Activated CD4-positive, alpha-beta T cell treated with anti-CD3 and anti-CD28 coated beads, Interleukin-2, amount 50 U/mL, for 48 hours (primary cell): Measurements from ENCODE around the gene MORN1.

ENCODE experiments used
- DNase-seq, 2 experiments: peaks; one replicate each; pipeline ENCODE4 v3.0.0-alpha.2; 2020

MORN1 gene

DNA sequence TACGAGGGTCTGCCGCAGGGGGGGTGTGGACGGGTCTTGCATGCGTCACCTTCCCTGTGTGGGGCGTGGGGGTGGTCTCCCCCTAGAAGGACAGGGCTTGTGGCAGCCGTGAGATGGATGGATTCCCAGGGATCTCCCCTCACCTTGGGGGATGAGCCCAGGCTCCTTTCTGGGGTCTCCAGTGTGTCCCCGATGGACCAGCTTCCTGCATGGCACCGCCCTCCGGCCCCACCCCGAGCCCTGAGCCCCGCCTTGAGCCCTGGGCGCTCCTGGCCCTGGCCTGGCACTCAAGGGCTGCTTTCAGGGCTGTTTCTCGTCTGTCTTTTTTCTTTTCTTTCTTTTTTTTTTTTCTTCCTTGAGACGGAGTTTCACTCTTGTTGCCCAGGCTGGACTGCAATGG, 103.7 kb downstream of the MORN1 start:
- no peak for DNase-seq

DNA sequence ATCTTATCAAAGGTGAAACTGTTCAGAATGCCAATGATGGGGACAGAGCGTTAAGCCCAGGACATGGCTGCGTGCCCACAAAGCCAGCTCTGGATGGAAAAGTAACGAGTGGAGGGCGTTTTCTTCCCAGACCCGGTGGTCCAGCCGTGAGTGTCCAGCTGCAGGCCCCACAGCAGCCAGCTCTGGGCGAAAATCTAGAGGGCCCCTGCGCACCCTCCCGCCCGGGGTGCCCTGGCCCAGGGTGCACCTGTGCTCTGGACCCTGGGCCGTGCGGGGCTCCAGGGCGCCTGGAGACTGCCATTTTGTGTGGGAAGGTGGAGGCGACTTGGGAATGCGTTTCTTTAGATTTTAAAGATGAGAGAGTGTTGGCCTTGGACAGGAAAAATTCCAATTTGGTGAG, 104.4 kb downstream of the MORN1 start:
- no peak for DNase-seq

DNA sequence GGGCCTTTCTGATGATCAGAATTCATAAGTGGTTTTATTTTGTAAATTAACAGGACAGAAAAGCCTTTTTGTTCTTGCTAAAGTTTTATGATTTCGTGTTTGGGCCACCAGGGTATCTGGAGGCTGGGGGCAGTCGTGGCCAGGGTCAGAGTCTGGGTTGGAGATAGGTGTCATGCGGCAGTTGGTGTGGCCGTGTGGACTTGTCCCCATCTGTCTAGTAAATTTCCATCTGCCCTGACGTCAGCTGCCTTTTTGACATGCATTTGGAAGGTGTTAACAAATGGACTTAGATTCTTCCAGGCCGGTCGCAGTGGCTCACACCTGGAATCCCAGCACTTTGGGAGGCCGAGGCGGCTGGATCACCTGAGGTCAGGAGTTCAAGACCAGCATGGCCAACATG, 106.4 kb downstream of the MORN1 start:
- DNase-seq, result no peak

DNA sequence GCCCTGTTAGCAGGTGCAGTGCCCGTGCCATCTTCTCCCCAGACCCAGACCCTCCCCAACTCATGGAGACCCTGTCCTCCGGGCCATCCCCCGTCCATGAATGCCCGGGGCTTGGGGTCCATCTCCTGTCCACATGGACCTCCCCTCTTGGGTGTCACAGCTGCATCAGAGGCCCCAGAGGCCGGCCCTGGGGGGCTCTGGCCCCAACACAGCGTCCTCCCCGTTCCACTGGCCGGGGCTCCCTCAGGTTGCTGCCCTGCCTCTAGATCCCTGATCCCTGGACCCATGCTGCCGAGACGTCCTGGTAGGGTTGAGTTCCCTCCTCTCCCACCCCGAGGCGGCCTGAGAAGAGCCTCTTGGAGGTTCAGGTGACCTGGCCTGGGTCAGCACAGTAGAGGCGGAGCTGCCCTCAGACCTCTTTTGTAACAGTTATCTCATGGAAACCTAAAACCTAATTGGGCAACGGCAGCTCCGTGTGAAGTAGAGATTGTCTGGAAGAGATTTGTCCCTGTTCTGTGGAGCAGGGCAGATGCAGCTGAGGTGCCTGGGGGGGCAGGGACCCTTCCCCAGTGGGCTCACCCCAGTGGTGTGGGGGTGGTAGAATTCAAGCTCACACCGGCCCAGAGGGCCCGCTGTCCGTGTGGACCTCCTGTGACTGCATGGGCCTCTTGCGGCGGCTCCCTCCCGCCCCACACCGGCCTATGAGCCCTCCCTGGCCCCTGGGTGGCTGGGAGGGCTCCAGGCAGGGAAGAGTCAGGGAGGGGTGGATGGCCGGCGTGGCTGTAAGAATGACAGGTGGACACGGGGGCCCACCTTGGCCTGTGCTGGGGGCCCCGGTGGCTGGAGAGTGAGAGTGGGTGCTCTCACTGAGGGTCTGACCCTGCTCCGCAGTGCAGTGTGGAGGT, 107.1 kb downstream of the MORN1 start:
- DNase-seq, result no peak

DNA sequence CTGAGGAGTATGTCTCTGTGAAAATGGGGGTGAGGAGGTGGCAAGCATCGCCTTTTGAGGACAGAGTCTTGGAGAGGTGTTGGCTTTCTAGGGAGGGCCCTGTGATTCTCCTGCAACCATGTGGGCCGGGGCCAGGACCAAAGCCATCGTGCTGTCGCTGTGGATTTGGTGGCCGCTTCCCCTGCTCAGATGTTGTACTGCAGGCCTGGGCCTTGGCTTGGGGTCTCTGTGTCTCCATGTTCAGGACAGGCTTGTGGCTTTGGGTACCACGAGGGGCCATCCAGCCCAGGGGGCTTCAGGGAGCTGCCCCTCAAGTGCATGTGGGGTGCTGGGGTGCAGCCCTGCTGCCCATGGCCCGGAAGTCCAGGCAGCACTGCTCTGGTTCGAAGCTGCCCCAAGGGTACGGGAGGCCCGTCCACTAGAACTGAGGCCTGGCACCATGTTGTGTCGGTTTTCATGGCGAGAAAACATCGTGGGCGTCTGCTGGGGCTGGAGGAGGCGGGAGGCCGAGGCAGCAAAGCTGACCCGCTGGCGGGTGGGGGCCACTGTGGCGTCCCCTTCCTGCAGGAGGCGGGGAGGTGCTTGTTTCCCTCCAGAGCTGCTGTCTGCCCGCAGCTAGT, 107.9 kb downstream of the MORN1 start:
- no peak for DNase-seq

DNA sequence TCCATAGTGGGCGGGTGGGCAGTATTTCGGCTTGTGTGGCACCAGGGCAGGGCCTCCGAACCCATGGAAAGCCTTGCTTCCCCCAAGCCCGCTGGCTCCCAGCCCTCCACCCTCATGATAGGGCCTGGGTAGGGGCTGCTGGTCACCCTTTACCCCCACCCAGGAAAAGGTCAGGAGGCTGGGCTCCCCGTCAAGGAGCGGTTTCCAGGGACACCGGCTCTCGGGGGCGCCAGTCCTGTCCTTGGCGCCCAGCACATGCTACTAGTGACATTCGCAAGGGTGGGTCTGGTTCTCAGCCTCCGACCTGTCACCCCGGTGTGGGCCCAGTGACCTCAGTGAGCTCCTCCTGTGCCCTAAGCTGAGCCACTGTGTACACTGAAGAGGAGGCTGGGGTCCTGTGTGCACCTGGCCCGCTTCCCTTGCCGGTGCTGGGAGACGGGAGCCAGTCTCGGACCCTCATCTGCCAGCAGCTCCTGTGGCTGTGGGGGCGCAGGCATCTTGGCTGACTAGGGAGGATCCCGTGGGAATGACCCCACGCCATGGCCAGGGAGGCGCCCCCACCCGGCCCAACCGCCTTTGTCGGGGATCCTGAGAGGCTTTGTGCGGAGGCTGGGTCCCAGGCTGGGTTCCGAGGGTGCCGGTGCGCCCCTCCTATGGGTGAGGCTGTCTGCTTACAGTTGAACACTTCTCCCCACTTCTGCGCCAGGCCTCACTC, 108.6 kb downstream of the MORN1 start:
- no peak for DNase-seq

DNA sequence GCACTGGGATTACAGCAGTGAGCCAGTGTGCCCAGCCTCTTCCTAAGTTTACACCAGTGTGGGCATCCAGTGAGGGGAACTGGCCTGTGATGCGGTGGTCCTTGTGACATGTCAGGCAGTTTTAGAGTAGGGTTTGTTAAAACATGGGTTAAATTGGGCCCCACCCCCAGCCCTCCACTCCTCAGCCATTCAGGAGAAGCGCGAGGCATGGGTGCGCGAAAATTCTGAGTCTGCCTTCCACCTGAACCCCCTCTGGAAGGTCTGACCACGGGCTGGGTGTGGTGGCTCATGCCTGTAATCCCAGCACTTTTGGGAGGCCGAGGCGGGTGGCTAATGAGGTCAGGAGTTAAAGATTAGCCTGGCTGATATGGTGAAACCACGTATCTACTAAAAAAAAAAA, 111.5 kb downstream of the MORN1 start:
- DNase-seq, result no peak

DNA sequence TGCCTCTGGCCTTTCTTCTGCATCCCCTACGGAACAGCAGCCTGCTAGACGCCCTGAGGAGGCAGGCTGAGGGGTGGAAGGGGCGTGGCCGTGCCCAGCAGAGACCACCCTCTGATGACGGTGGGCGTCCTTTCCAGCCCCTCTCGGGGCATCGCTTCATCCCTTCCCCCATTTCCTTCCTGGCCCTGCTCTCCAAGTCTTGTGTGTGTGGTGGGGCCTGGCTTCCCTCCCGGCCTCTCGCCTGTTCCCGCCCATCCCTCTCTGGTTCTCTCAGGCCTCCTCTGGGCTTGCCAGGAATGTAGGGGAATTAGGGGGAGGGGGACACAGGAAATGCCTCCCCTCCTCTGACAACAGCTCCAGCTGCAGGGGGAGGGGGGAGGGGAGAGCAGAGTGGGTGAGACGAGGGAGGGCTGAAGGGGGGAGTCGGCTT, 112.1 kb downstream of the MORN1 start:
- DNase-seq, result no peak

DNA sequence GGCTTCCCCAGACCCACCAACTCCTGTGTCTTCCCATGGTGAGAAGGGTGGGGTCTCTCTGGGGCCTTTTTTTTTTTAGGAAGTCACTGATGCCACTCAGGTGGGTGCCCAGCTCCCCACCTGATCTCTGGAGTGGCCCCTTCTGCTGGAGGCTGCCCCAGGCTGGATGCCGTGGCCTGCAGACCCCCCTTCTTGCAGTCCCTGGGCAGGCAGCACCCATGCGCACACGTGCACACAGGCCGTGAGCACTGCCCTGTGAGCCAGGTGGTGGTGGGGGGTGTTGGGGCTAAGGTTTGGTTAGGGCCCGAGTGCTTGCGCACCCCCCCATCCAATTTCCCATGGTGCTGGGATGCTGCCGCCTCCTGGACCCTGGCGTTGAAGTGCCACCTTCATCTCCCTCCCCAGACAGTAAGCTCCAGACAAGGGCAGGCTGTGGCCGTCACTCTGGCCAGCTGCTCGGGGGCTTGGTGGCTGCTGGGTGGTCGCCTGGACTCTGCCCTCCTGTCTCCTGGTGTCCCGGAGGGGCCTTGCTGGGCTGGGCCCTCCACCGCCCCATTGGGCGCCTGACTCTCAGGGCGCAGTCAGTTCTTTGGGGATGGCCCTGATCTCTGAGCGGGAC, 112.7 kb downstream of the MORN1 start:
- DNase-seq, result no peak

DNA sequence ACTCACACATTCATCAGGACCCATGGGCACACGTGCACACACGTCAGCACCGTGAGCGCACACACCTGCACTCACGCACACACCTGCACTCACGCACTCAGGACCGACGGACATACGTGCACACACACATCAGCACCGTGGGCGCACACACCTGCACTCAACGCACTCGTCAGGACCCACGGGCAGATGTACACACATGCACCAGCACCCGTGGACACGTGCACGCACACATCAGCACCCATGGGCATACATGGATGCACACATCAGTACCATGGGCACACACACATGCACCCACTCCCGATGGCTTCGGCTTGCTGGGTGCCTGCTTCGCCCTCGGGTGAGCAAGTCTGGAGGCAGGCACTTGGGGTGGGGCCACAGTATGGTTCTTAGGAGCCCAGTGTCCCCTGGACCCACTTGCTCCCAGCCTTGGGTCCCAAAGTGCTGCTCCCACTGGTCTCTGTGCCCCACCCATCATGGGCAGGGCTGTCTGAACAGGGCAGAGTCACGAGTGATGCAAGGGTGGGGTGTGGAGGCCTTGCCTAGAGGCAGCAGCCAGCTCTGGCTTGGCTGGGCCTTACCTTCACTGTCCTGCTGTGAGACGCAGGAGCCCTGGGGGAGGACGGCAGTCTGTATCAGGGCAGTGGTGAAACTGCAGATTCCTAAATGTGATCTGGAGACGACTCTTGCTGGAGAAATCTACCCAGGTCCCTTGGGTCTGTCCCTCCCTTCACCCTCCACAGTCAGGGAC, 113.4 kb downstream of the MORN1 start:
- no peak for DNase-seq

DNA sequence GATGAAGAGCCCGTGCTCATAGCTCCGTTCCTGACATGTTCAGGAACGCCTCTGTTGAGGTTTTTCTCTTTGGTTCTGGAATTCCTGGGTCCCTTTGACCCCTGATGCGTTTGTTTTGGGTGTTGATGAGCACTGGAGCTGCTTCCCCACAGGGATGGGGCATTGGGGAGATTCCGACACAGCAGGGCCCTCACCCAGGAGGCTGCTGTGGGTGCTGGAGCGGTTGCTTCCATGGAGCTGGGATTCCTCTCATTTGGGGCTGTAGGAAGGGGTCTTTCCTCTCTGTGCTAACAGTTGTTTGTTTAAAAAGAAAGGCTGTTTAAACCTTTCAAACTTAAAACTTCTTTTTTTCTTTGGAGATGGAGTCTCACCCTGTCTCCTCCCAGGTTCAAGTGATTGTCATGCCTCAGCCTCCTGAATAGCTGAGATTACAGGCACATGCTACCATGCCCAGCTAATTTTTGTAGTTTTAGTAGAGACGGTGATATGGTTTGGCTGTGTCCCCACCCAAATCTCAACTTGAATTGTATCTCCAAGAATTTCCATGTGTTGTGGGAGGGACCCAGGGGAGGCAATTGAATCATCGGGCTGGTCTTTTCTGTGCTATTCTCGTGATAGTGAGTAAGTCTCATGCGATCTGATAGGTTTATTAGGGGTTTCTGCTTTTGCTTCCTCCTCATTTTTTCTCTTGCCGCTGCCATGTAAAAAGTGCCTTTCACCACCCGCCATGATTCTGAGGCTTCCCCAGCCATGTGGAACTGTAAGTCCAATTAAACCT, 114.4 kb downstream of the MORN1 start:
- DNase-seq, result no peak

DNA sequence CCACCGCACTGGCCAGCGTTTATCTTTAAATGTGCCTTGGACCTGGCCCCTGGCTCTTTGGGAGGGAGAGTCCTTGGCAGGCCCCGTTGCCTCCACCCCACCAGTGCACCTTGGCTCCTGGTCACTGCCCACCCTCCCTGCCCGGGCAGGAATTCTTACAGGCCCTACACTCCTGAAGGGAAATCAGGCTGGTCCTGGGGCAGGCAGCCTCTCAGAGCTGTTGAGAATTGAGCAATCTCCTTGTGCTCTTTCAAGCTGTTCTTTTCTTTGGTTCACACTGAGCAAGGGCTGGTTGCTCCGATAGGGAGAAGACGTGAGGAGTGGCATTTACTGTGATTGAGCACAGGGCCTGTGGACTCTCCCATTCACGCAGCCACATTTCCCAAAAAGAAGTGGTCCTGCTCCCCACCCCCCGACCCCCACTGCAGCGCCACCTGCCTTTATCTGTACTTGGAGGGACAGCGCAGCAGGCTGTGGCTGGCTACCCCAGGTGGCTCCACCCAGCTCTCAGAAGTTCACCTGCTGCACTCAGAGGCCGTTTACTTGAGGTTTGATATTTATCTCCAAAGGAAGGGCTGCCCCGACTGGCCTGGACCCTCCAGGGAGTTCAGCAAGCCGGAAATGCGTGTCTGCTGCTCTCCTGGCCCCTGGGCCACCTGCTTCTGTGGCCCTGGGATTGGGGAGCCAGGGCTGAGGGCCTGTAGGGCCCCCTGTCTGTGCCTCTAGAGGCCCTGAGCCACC, 115.4 kb downstream of the MORN1 start:
- DNase-seq, result no peak

DNA sequence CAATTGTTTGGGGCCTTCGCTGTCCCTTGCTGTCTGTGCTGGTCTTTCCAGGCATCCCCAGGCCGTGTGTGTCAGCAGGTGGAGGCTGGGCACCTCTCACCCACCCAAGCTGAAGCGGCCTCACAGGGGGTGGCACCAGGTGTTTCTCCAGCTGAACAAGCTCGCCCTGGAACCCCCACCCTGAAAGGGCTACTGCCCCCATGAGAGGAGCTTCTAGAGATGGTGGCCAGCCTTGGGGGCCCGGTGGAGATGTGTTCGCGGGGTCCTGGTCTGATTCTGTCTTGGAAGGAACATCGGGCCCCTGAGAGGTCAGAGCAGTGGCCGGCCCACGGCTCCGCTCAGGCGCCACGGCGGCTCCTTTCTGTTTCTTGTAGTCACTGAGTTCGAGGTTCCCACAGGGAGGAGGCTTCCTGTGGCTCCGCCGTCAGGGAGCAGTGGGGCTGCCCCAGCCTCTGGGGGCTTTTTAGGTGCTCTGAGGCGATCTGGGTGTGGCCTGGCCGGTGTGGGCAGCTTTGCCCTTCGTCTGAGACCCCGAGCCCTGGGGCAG, 116.4 kb downstream of the MORN1 start:
- no peak for DNase-seq

DNA sequence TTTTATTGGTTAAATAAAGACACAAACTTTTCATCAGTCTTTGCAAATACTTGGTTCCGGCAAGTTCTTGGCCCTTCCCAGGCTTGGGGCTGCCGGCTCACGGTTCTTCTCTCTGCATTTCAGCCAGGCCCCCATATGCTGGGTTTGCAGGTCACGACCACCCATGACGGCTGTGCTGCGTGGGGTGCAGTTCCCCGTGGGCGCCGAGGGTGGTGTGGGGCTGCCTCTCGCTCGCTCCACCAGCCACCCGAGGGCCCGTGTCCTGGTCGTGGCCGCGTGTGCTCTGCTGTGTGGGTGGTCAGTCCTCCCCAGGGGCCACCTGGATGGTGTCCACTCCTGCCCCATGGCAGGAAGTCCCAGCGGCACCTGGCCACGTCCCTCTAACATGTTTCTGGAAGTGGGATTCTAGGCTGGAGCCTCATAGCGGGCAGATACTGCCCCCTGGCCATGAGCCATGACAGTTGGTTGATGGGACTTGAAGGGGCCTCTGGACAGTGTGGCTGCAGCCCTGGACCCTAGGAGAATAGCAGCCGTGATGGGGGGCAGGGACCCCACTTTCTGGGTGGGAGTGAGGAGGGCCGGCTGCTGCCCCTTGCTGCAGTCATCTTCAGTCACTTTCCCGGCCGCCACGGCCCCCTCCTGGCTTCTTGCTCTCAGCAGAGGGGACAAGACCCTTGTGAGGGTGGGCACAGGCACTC, 117.0 kb downstream of the MORN1 start:
- DNase-seq, result no peak

DNA sequence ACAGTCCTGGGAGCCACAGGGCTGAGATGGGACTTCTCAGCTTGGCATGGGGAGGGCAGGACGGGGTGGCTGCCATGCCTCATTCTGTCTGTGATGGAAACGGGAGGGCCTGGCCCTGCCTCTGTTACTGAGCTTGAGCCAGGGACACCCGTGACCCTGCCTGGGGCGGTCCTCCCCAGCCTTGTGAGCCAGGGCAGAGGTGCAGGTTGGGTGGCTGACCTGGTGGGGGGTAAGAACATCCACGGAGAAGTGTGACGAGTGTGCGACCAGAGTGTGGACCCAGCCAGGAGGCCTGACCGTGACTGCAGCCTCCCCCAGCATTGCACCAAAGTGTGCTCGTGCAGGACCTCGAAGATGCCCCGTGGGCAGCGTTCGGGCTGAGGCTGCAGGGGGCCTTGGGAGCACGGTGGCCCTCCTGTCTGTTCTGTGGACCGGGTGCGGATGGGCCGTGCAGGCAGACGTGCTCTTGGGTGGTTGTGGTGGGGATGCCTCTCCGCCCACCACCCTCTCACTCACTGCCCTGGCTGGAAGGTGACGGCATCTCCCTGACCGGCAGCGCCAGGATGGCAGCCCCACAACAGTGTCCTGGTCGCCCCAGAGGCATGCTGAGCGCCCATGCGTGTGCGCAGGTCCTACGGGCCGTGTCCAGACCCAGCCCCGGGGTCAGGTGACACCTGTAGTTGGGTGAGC, 117.8 kb downstream of the MORN1 start:
- no peak for DNase-seq

DNA sequence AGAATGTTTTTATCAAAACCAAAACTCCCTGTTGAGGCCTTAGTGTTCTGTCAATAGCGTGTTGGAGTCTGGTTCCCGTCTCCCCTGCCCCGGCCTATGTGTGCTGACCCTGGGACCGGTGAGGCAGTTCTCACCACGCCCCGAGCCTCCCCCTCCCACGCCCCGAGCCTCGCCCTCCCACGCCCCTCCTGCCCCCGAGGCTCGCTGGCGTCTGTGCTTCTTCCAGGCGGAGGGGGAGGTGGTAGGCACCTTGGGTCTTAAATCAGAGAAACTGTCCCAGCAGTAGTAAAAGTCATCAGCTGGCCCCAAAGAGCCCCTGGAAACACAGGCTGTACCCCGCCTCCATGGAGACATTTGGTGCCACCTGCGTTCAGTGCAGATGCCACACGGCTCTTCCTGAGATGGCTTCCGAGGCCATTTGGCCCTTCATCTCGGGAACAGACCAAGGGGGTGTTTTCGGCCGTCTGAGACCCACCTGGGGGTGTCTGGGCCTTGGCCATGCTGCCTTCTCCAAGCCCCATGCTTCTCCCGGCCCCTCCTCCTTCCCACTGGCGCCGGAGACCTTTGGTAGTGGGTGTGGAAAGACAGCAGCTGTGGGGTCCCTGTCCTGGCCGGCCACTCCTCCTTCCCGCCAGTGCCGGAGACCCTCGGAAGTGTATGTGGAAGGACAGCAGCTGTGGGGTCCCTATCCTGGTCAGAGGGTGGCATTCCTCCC, 118.5 kb downstream of the MORN1 start:
- DNase-seq, result no peak

DNA sequence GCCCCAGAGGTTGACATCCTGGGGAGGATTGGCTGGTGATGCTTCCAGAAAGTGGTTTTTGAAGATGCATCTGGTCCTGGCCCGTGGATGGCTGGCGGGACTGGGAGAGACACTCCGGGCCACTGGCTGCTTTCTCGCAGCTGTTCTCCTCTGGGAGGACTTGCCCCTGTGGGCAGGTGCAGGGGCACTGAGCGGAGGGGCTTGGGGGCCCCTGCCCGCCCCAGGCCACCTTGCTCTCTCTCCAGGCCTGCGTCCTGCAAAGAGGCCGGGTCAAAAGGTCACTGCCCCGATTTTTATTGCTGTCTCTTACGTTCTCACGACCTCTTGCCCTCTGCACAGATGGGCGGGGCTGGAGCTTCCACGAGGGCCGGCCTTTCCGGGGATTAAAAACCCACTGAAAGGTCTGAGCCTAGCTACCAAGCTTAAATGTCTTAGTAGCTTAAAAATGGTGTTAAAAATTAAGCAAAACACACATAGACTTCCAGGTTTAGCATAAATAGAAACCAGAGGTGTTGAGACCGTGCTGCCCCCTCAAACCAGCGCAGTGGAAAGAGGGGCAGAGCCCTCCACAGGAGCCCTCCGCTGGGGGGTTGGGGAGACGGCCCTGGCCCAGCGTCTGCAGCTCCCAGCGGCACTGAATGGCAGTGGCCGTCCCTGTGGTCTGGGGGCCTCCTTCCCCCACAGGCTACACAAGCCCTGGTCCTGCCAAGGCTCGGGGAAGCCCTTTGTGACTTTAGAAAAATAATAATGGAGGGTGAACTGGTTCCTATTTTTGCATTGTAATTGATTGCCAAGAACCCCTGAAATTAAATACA, 119.3 kb downstream of the MORN1 start:
- DNase-seq, result no peak
